GM21737 (cell line): Measurements from ENCODE around the gene ITGB4.
"Not testable (repeated sequence)": the region's sequence is repeated elsewhere in the genome, so short reads cannot be mapped to it uniquely, and the experiment has no call there.

Experiments used
- ATAC-seq: cut with Tn5 transposase; IDR thresholded peaks from one replicate; pipeline ENCODE4 v1.9.1; 2021; ENCODE audit warnings: mild to moderate bottlenecking, moderate library complexity; ENCODE audit not compliant: unreplicated experiment

ITGB4 gene

DNA sequence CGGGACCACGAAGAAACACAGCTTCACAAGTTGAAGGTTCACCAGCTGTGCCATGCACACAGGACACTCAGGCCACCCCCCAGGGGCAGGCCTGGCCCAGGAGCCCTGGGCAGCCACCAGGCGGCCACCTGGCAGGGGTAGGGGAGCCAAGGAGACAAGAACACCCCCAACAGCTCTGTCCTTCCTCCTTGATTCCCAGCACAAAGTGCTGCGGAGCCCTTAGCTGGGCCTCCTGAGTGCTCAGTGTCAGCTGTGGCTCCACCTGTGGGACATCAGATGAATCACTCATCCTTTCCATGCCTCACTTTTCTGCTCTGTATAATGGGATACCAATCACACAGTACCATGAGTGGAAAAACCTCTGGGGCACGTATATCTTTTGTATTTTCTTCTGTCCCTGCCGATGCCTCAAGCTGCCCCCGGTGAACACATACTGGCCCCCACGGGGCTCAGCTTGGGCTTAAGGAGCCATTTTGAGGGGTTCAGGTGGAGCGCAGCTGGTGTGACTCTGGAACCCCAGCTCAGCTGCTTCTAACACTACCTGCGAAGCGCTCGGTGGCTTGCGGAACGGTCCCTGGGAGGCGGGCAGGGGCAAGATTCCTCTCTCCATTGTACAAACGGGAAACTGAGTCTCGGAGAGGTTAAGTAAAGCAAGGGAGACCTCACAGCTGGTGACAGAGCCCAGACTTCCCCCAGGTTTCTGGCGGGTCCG, 31.7 kb downstream of the ITGB4 start:
- no peak for ATAC-seq

DNA sequence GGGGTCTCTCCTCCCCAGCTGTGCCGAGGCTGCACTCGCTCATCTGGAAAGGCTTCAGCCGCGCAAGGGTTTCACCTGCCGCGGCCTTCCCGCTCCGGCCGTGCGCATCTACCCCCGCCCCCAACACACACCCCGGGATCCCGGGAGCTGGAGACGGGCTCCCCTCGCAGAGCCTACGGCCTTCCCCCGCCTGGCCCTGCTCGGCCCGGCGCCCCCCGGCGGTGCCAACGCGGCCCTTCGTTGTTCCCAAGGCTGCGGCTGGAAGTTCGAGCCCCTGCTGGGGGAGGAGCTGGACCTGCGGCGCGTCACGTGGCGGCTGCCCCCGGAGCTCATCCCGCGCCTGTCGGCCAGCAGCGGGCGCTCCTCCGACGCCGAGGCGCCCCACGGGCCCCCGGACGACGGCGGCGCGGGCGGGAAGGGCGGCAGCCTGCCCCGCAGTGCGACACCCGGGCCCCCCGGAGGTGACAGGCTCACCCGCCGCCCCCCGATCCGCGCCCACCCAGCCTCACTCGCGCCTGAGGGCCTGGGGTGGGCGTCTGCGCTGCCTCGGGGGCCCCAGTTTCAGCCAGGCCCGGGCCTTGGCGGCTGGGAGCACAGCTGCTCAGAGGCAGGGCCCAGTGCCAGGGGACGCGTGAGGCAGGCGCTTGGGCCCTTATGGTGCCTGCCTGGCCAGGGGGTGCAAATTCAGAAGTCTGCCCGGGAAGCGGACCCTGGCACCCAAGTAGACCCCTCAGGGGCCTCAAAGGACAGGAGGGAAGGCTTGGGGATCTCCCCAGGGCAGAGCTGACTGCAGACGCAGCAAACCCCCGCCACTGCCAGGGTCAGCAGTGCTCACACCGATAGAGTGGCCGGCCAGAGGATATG, 32.5 kb downstream of the ITGB4 start:
- peak; percentile 41 for ATAC-seq

DNA sequence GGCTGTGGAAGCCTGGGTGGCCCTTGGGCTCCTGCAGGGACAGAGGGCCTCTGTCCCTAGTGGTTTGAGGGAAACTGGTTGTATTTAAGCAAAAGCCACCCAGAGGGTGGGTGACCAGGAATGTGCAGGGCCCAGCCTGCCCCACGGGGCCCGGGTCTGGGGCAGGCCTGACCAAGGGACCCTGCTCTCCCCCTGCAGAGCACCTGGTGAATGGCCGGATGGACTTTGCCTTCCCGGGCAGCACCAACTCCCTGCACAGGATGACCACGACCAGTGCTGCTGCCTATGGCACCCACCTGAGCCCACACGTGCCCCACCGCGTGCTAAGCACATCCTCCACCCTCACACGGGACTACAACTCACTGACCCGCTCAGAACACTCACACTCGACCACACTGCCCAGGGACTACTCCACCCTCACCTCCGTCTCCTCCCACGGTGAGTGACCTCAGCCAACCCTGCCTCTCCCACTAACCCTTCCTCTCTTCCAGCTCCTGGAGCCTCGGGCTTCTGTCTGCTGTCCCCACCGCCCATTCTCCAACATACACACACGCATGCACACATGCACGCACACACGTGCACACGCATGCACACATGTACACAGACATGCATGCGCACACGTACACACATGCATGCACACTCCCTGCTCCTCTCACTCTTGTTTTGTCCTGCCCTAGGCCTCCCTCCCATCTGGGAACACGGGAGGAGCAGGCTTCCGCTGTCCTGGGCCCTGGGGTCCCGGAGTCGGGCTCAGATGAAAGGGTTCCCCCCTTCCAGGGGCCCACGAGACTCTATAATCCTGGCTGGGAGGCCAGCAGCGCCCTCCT, 33.3 kb downstream of the ITGB4 start:
- ATAC-seq = no peak

DNA sequence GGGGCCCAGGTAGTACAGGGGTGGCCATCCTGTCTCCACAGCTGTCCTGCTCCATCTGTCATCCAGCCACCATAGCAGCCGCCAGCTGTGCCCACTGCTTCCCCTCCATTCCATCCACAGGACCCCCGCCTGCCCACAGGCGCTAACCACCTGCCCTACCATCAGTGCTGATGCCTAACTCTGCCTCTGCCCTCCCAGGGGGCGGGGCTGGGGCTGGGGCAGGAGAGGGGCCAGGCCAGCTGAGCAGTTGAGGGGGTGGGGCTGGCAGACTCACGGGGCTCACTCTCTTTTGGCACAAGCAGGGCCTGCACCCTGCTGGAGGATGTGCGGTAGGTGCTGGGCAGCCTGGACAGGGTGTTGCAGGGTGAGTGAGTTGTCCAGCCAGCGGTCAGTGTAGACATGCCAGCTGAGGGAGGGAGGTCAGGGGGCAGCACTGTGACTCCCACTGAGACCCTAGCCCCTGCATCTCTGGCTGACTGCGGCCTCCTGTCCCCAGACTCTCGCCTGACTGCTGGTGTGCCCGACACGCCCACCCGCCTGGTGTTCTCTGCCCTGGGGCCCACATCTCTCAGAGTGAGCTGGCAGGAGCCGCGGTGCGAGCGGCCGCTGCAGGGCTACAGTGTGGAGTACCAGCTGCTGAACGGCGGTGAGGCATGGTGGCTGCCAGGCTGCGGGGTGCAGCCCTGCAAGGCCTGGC, 34.1 kb downstream of the ITGB4 start:
- ATAC-seq = no peak

DNA sequence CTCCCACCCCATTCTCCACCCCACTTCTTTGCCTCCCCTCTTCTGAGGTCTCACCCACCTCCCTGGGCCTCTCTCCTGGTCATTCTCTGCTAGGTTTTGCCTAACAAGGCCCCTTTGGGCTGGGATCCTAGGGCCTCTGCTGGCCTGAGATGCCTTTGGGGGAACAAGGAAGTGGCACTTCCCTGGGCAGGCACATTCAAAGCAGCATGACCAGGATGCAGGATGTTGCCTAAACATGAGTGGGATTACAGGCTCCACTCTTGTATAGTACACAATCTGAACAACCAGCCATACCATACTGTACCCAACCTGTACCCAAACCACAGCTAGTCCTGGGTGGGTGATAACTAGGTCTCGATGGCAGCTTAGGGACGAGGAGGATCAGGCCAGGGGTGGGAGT, 34.7 kb downstream of the ITGB4 start:
- ATAC-seq = no peak

DNA sequence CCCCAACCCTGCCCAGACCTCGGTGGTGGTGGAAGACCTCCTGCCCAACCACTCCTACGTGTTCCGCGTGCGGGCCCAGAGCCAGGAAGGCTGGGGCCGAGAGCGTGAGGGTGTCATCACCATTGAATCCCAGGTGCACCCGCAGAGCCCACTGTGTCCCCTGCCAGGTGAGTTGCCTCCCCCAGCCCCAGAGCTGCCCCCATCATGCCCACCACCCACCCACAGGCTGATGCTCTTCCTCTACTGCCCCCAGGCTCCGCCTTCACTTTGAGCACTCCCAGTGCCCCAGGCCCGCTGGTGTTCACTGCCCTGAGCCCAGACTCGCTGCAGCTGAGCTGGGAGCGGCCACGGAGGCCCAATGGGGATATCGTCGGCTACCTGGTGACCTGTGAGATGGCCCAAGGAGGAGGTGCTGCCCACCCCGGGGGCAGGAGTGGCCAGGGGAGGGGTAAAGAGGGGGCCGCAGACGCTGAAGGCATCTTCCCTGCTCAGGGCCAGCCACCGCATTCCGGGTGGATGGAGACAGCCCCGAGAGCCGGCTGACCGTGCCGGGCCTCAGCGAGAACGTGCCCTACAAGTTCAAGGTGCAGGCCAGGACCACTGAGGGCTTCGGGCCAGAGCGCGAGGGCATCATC, 35.3 kb downstream of the ITGB4 start:
- ATAC-seq = no peak

DNA sequence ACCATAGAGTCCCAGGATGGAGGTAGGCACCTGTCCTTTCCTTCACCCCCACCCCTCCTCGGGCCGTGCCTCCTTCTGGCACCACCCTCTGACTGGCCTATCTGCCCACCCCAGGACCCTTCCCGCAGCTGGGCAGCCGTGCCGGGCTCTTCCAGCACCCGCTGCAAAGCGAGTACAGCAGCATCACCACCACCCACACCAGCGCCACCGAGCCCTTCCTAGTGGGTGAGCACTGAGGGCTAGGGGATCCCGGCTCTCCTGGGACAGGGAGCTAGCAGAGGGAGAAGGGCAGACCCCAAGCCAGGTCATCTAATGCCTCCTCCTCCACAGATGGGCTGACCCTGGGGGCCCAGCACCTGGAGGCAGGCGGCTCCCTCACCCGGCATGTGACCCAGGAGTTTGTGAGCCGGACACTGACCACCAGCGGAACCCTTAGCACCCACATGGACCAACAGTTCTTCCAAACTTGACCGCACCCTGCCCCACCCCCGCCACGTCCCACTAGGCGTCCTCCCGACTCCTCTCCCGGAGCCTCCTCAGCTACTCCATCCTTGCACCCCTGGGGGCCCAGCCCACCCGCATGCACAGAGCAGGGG, 35.9 kb downstream of the ITGB4 start:
- ATAC-seq = no peak

DNA sequence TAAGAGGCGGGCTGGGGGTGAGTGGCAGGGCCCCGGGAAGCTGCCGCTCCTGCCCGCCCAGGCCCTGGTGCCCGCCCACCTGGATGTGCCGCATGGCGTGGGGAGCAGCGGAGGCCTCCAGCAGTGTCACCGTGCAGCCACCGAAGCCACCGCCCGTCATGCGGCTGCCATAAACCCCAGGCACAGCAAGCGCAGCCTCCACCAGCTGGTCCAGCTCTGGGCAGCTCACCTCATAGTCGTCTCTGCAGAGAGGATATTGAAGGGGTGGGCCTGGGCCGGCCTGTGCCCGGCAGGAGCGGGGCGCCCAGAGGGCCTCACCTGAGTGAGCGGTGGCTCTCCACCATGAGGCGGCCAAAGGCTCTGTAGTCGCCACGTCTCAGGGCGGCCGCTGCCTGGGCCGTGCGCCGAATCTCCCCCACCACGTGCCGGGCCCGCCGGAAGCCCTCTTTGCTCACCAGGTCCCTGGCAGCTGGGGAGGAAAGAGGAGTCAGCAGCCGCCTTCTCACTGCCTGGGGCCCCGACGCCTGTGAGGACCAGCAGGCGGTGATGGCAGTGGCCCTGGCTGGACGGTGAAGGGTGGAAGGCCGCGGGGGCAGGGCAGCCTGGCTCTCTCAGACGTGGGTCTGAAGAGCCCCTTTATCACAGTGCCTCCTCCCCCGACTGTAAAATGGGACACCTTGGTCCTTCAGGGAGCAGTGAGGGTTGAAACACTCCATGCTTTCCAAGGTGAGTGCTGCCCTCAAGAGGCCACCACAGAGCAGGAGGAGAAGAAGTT, 37.1 kb downstream of the ITGB4 start:
- no peak for ATAC-seq

DNA sequence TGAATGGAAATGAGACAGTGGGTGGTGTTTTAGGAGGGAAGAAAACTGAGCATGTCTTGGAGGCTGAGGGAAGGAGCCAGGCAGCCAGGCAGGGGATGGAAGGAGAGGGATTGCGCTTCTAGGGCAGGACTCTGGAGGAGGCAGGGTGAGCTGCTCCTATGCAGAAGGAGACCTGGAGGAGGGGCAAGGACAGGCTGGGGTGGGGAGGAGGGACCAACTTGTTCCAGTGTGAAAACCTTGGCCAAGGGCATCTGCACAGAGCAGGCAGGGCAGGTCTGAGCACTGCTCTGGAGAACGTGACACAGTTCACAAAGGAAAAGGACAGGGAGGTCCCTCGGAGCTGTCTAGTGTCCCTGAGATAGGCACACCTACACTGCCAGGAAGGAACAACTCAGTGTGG, 38.2 kb downstream of the ITGB4 start:
- no peak for ATAC-seq

DNA sequence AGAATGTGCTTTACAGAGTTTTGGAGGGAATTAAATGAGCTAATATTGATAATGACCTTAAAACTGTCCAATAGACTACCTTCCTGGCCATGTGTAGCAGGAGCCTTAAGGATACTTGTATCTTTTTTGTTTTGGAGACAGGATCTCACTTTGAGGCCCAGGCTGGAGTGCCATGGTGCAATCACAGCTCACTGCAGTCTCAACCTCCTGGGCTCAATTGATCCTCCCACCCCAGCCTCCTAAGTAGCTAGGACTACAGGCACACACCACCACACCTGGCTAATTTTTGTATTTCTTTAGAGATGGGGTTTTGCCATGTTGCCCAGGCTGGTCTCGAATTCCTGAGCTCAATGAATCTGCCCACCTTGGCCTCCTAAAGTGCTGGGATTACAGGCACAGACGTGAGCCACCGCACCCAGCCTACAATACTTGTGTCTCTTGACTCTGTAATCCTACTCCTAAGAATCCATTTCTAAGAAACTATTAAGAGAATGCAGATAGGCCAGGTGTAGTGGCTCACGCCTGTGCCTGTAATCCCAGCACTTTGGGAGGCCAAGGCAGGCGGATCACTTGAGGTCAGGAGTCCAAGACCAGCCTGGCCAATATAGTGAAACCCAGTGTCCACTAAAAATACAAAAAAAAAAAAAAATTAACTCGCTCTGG, 38.9 kb downstream of the ITGB4 start:
- ATAC-seq = not testable (repeated sequence)

DNA sequence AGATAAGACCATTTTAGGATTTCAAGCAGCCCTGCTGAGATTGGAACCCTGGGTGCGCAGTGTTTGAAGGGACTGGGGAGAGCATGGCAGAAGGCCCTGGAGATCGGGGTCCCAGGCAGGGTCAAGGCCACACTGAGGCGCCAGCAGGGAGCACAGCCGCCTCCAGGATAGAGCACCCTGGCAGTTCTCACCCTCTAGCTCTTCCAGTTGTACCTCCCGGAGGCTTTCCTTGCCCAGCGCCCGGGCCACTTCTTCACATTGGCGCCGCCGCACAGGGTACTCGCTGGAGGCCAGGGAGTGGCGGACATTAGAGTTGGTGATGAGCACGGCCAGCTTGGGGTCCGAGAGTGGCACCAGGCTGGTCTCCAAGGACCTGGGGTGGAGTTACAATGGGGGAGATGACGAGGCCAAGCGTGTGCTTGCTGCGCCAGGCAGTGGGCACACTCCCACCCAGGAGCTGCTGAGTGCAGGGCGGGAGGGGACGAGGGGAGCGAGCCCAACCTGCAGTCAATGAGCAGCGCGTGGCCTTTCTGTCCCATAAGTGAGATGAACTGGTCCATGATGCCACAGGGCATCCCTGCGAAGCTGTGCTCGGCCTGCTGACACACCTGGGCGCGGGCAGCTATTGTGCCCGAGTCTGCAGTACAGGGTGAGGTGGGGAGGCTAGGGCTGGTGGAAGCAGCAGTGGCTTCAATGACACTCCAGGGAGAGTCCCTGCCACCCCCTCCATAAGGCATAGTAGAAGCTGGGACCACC, 41.4 kb downstream of the ITGB4 start:
- no peak for ATAC-seq

DNA sequence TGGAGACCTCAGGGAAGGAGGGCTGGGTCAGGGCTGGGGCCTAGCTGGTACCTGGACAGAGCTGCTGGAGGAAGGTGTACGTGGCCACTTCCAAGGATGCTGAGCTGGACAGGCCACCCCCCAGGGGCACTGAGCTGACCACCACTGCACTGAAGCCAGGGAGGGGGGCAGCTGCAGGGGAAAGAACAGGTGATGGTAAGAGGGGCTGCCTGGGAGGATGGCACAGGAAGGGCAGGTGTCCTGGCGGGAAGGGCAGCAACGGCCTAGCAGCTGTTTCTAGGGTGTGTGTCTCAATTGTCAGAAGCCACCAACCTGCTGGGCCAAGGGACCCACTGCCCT, 42.0 kb downstream of the ITGB4 start:
- ATAC-seq = no peak

DNA sequence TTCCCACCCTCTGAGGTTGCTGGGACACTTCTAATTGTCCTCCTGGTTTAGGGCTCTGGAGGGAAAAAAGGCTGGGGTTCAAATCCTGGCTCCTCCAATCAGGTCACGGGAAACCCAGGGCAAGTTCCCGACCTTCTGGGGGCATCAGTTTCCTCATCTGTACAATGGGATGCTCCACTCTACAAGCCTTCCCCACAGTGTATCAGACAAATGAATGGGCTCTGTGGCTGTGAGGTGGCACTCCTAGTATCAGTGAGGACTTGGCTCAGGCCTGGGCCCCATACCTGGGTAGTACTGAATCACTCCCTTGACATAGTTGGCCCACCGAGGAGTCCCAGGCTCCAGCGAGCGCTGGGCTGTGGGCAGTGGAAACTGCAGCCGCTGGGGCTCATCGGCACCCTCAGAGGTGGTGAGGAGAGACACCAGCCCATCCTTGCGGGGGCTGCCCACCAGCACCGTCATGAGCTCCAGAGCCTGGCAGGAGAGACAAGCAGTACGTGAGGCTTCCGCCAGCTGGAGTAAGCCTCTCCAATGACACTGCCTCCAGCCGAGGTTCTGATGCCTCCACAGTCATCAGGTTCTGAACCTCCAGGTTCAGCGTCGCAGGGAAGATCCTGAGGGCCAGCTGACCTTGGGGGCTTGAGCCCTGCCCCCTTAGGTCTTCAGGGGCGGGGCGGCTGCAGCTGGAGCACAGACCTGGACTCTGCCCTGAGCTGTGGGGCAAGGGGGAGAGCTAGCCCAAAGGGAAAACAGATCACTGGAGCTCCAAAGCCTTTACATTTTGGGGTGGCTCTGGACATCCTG, 42.6 kb downstream of the ITGB4 start:
- no peak for ATAC-seq

DNA sequence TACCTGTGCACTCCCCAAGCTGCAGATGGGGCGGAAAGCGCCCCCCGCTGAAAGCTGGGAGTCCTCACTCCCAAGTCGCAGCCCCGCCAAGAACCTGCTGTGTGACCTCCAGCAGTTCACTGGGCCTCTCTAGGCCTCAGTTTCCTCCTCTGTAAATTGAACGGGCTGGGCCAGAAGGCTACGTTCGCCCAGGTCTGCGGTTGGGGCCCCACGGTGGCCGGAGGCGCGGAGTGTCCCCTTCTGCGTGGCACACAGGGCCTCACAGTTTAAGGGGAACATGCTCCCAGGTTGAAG, 43.1 kb downstream of the ITGB4 start:
- no peak for ATAC-seq

DNA sequence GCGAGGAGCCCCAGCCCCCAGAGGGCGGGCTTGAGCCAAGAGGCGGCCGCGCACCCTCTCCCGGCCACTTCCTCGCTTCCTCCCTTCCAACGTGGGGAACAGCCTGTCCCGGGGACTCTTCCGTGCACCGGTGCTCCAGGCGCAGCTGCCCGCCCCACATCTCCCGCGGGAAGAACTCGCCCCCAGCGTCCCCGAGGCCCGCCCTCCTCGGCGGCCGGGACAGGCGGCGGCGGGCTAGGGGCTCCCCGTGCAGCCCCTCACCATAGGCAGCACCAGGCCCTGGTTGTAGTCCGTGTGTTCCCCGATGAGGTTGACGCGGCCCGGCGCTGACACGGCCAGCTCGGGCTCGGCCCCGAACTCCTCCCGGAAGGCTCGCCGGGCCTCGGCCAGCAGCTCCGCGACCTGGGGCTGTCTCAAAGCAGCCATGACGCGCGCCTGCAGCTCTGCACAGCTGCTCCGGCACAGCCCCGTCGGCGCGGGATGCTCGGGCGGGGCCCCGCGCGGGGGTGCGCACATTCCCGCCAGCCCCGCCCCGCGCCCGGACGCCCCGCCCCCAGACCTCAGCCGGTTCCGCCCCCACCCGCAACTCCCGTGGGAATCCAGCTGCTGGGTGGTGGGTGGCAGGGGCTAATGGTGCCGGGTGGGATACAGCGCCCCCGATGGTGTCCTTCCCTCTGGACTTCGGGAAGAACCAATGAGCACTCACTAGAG, 43.6 kb downstream of the ITGB4 start, which contains the start of gene GALK1:
Gene GALK1 (minus strand): TSS at position 482 of the 711 bp plus-strand sequence. CDS start 56 bp downstream, at position 426.
- ATAC-seq = peak; percentile 53

DNA sequence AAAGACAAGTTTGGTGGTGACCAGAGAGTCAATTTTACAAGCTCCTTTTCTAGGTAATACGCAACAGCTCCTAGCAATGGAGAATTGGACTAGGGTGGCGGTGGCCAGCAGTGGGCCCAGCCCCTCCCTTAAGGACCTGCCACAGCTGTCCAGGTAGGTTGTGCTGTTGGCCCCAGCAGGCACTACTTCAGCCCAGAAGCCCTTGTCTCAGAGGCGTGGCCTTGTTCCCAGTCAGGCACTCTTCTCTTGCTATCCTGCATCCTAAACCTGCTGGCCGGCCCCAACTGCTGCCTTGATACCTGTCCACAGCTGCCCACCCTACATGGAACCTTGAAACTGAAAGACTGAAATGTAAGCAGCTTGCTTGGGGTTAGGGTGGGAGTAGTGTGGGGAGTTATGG, 44.7 kb downstream of the ITGB4 start:
- ATAC-seq = no peak

DNA sequence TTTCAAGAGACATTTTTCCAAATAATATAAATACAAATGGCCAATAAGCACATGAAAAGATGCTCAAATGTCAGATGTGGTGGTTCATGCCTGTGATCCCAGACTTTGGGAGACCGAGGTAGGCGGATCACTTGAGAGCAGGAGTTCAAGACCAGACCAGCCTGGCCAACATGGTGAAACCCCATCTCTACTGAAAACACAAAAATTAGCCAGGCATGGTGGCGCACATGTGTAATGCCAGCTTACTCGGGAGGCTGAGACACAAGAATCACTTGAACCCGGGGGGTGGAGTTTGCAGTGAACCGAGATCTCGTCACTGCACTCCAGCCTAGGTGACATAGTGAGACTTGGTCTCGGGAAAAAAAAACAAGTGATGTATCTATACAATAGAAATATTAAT, 46.6 kb downstream of the ITGB4 start:
- ATAC-seq = no peak
